Germinal center (tissue), 1 donor: ENCODE data around the gene GOLPH3L.
"Not testable (repeated sequence)": the region's sequence is repeated elsewhere in the genome, so short reads cannot be mapped to it uniquely, and the experiment has no call there.

ENCODE experiments used
- DNase-seq: peaks from one replicate; pipeline ENCODE4 v3.0.0; 2012; ENCODE audit warnings: mixed read lengths, low spot score

The GOLPH3L gene

GRCh38 chr1:150696995-150697927 is at the start of gene GOLPH3L:
GOLPH3L (minus strand) TSS chr1:150697154; CDS start chr1:150694838, 2,316 bp downstream.
- DNase-seq: peak; percentile 94

- DNase-seq: no peak
Measured at GRCh38 chr1:150730130-150730721, 33.3 kb upstream of the GOLPH3L start.

- no peak for DNase-seq
Measured at GRCh38 chr1:150724336-150724735, 27.4 kb upstream of the GOLPH3L start.

GRCh38 chr1:150720703-150721102 is 23.7 kb upstream of the GOLPH3L start, which contains the start of gene HORMAD1:
HORMAD1 (minus strand) TSS chr1:150720895; CDS start chr1:150719505, 1,390 bp downstream.
- no peak for DNase-seq

- no peak for DNase-seq
Measured at GRCh38 chr1:150720098-150720497, 23.1 kb upstream of the GOLPH3L start.

GRCh38 chr1:150718225-150718891 is 21.4 kb upstream of the GOLPH3L start:
- no peak for DNase-seq

GRCh38 chr1:150709031-150709430 is 12.1 kb upstream of the GOLPH3L start:
- DNase-seq: not testable (repeated sequence)

- DNase-seq: no peak
Measured at GRCh38 chr1:150708595-150708994, 11.6 kb upstream of the GOLPH3L start.

GRCh38 chr1:150706091-150706490 is 9.1 kb upstream of the GOLPH3L start:
- no peak for DNase-seq

GRCh38 chr1:150703427-150703826 is 6.5 kb upstream of the GOLPH3L start:
- DNase-seq: no peak

- no peak for DNase-seq
Measured at GRCh38 chr1:150696590-150696989, 364 bp downstream of the GOLPH3L start.

- no peak for DNase-seq
Measured at GRCh38 chr1:150696162-150696561, 792 bp downstream of the GOLPH3L start.

GRCh38 chr1:150695561-150695960 is 1.4 kb downstream of the GOLPH3L start:
- DNase-seq: no peak

- DNase-seq: no peak
Measured at GRCh38 chr1:150692720-150693119, 4.2 kb downstream of the GOLPH3L start.

- DNase-seq: no peak
Measured at GRCh38 chr1:150688763-150689162, 8.2 kb downstream of the GOLPH3L start.

- DNase-seq: no peak
Measured at GRCh38 chr1:150686275-150686674, 10.7 kb downstream of the GOLPH3L start.

- no peak for DNase-seq
Measured at GRCh38 chr1:150683914-150684313, 13.0 kb downstream of the GOLPH3L start.

GRCh38 chr1:150678988-150679387 is 18.0 kb downstream of the GOLPH3L start:
- DNase-seq: no peak

GRCh38 chr1:150674881-150675280 is 22.1 kb downstream of the GOLPH3L start:
- DNase-seq: no peak

GRCh38 chr1:150663321-150663720 is 33.6 kb downstream of the GOLPH3L start:
- no peak for DNase-seq

GRCh38 chr1:150662811-150663210 is 34.1 kb downstream of the GOLPH3L start:
- no peak for DNase-seq

GRCh38 chr1:150661156-150661555 is 35.8 kb downstream of the GOLPH3L start:
- DNase-seq: no peak

GRCh38 chr1:150660584-150660983 is 36.4 kb downstream of the GOLPH3L start:
- DNase-seq: no peak
